Esophagus squamous epithelium (tissue), 5 donors: Measurements from ENCODE around the gene GUCA1A. TPM values are rescaled to one million over a fixed set of nuclear protein-coding genes. Genes with fewer than 3 reads are reported as not detected.

Source experiments
- DNase-seq: peaks from one replicate; lab custom pipeline; 2025; lab: John Stamatoyannopoulos, UW
- H3K27ac ChIP-seq, 4 donors: fragments of 200-600 bp; sonication (generic); one replicate each; pipeline ENCODE4 v1.5.1; 2016 to 2019; ENCODE audit warnings: mild to moderate bottlenecking in 1 of 4
- H3K27me3 ChIP-seq, 4 donors: fragments of 200-600 bp; sonication (generic); 1 replicate in 3 of 4; 2 replicates in 1 of 4; pipeline versions ENCODE4 v1.5.1 to v1.6.0; 2017 to 2021; ENCODE audit warnings: antibody characterized with exemption in 1 of 4
- H3K36me3 ChIP-seq, 3 donors: fragments of 200-600 bp; sonication (generic); one replicate each; pipeline ENCODE4 v1.5.1; 2016 to 2019
- H3K4me1 ChIP-seq, 3 donors: fragments of 200-600 bp; sonication (generic); one replicate each; pipeline ENCODE4 v1.5.1; 2017 to 2019
- H3K4me3 ChIP-seq, 4 donors: fragments of 200-600 bp; sonication (generic); 1 replicate in 3 of 4; 2 replicates in 1 of 4; pipeline ENCODE4 v1.5.1; 2016 to 2019; ENCODE audit warnings: mild to moderate bottlenecking in 2 of 4, moderate library complexity in 1 of 4
- H3K9me3 ChIP-seq, 3 donors: fragments of 200-600 bp; sonication (generic); one replicate each; pipeline ENCODE4 v1.5.1; 2016 to 2019
- CTCF ChIP-seq, 6 experiments: fragments of 450-650 bp in 4 of 6; fragments of 200-600 bp in 2 of 6; sonication (generic) in 2 of 6; IDR thresholded peaks; one replicate each; pipeline ENCODE4 v1.5.1; 2016 to 2019; ENCODE audit warnings: antibody characterized with exemption in 6 of 6, mild to moderate bottlenecking in 4 of 6, moderate library complexity in 4 of 6
- POLR2A ChIP-seq, 4 donors: fragments of 450-650 bp; IDR thresholded peaks; one replicate each; pipeline ENCODE4 v1.6.1; 2017; ENCODE audit warnings: antibody characterized with exemption in 4 of 4, mild to moderate bottlenecking in 4 of 4, moderate library complexity in 3 of 4
- WGBS, 2 donors: methylation state at CpG; one replicate each; pipeline ENCODE4 v1.1.5; 2018; 5-methylcytosine and 5-hydroxymethylcytosine counted together
- intact Hi-C: fragments of 100-400 bp; cut with DNase I; formaldehyde crosslinking; loops from one replicate; pipeline ENCODE4 v1.15.0; 2022
- total RNA-seq, 4 donors: library from RNA; depleted of rRNA; stranded (reverse); fragments of >200 nt; gene quantifications; one replicate each; pipeline ENCODE4 v1.1.0, GENCODE V29; 2016
- donor health status: DM: yes; HTN: yes; CAD: no.

The GUCA1A gene
- total RNA-seq, 4 donors from 2014 or later = not detected

- Histone ChIP-seq H3K4me3 (peak overlapping the region in 2 of 4 donors; percentile 0 to 8), H3K9me3 (no peaks in the 10 kb centered on the region), H3K36me3 (peaks cover 0 to 44% (median 0%) of the 10 kb centered on the region in 3 donors), H3K27me3 (no peaks in the 10 kb centered on the region), H3K27ac (peak overlapping the region; percentile 78 to 91 (median 86)), H3K4me1 (peaks cover 0 to 82% (median 24%) of the 10 kb centered on the region in 3 donors)
- intact Hi-C loops = no loop called here
- DNase-seq = no peak
- no peak for TF ChIP-seq POLR2A (IDR thresholded peaks at IDR 0.05)
- no peak for TF ChIP-seq CTCF (IDR thresholded peaks at IDR 0.05)
- WGBS, 2 donors = 52 to 64% methylated on average over 8 to 9 of the region's 9 CpGs
Measured at GRCh38 chr6:42227173-42227850, 54.1 kb downstream of the GUCA1A start.

- WGBS, 2 donors = 83 to 92% methylated on average over 15 of the region's 15 CpGs
- intact Hi-C loops = no loop called here
- Histone ChIP-seq H3K36me3 (peaks cover 0 to 52% (median 0%) of the 10 kb centered on the region in 3 donors), H3K4me1 (peaks cover 0 to 85% (median 24%) of the 10 kb centered on the region in 3 donors), H3K27ac (peak overlapping the region in 3 of 4 donors; percentile 83 to 91 (median 90)), H3K9me3 (no peaks in the 10 kb centered on the region), H3K4me3 (no peak overlapping the region), H3K27me3 (no peaks in the 10 kb centered on the region)
- no peak for TF ChIP-seq POLR2A (IDR thresholded peaks at IDR 0.05)
- TF ChIP-seq CTCF (IDR thresholded peaks at IDR 0.05) = no peak
- DNase-seq = no peak
Measured at GRCh38 chr6:42228305-42228704, 55.1 kb downstream of the GUCA1A start.

Other genes starting within 250 kb of the GUCA1A start
- 100 to 1,000 TPM in 1 of 4 donors, 10 to 100 TPM in 3; 38.1 to 142 (median 46.5) TPM for gene CCND3, start 231.6 kb upstream of the GUCA1A start, total RNA-seq
- gene TAF8, start 122.8 kb upstream of the GUCA1A start, total RNA-seq = 10 to 100 TPM in 3 of 4 donors, 1 to 10 TPM in 1; 6.0 to 33.2 (median 10.8) TPM
- 100 to 1,000 TPM in 3 of 4 donors, 10 to 100 TPM in 1; 87.8 to 254 (median 142) TPM for gene C6orf132, start 30.7 kb upstream of the GUCA1A start, total RNA-seq
- 1 to 10 TPM in 1 of 4 donors, under 1 TPM in 3; 0.22 to 2.8 (median 0.61) TPM for gene GUCA1B, start 21.6 kb downstream of the GUCA1A start, total RNA-seq
- 10 to 100 TPM; 40.3 to 70.3 (median 46.2) TPM for gene MRPS10, start 44.5 kb downstream of the GUCA1A start, total RNA-seq